SK-N-SH (cell line): Measurements from ENCODE around the gene SEMA3B. TPM values are rescaled to one million over a fixed set of nuclear protein-coding genes. Genes with fewer than 3 reads are reported as not detected.

Experiments
- CTCF ChIA-PET: fragments of 300-600, 350-600 bp; formaldehyde crosslinking; extraction: SDS; loops from one replicate; lab custom pipeline; 2021; lab: Yijun Ruan, JAX
- POLR2A ChIA-PET: fragments of 350-600 bp; sonication (Branson Sonifier 250); formaldehyde crosslinking; extraction: SDS; loops from one replicate; lab custom pipeline; 2020; ENCODE audit warnings: antibody characterized with exemption, inconsistent platforms; lab: Yijun Ruan, JAX
- DNase-seq: peaks from one replicate; pipeline ENCODE4 v3.0.0; 2012
- H2AFZ ChIP-seq: fragments of 200-600 bp; sonication (generic); 2 replicates; pipeline ENCODE4 v1.8.1; 2016; ENCODE audit warnings: antibody characterized with exemption, mild to moderate bottlenecking, low read depth
- H3F3A ChIP-seq: fragments of 200-600 bp; sonication (generic); replicated peaks from 2 replicates; pipeline ENCODE3; 2016; ENCODE audit warnings: antibody characterized with exemption, mild to moderate bottlenecking; ENCODE audit not compliant: insufficient read depth
- H3K27ac ChIP-seq, 2 experiments: fragments of 200-500 bp in 1 of 2; fragments of 200-600 bp in 1 of 2; sonication (Bioruptor generic) in 1 of 2; sonication (generic), shearing (Covaris generic) in 1 of 2; 2 replicates each; pipeline versions ENCODE4 v1.5.1 to v1.6.1; 2014 to 2016; ENCODE audit warnings: low read depth in 2 of 2, inconsistent platforms in 1 of 2, low read length in 1 of 2, mild to moderate bottlenecking in 1 of 2, mixed read lengths in 1 of 2
- H3K27me3 ChIP-seq: fragments of 200-600 bp; sonication (generic), shearing (Covaris generic); 2 replicates; pipeline ENCODE4 v1.6.1; 2016; ENCODE audit warnings: mixed run types; ENCODE audit not compliant: insufficient read depth
- H3K36me3 ChIP-seq, 2 experiments: fragments of 200-500 bp in 1 of 2; fragments of 200-600 bp in 1 of 2; sonication (Bioruptor generic) in 1 of 2; sonication (generic) in 1 of 2; replicated peaks in 1 of 2; 2 replicates each; pipeline versions ENCODE3 to v1.5.1; 2014 to 2016; ENCODE audit warnings: low read length in 1 of 2, mild to moderate bottlenecking in 1 of 2; ENCODE audit not compliant: insufficient read depth in 2 of 2, control insufficient read depth in 1 of 2
- H3K4me1 ChIP-seq, 2 experiments: fragments of 200-500 bp in 1 of 2; fragments of 200-600 bp in 1 of 2; sonication (Bioruptor generic) in 1 of 2; sonication (generic), shearing (Covaris generic) in 1 of 2; 2 replicates each; pipeline versions ENCODE4 v1.5.1 to v1.6.1; 2014 to 2016; ENCODE audit warnings: low read depth in 1 of 2, low read length in 1 of 2, mixed run types in 1 of 2; ENCODE audit not compliant: insufficient read depth in 2 of 2, control insufficient read depth in 1 of 2
- H3K4me2 ChIP-seq: fragments of 200-600 bp; sonication (generic), shearing (Covaris generic); 2 replicates; pipeline ENCODE4 v1.6.1; 2017; ENCODE audit warnings: mixed run types
- H3K4me3 ChIP-seq, 2 experiments: fragments of 200-500 bp in 1 of 2; fragments of 200-600 bp in 1 of 2; sonication (Bioruptor generic) in 1 of 2; sonication (generic), shearing (Covaris generic) in 1 of 2; 2 replicates each; pipeline versions ENCODE4 v1.5.1 to v1.8.1; 2014 to 2016; ENCODE audit warnings: low read depth in 2 of 2, inconsistent platforms in 1 of 2, low read length in 1 of 2, mild to moderate bottlenecking in 1 of 2, mixed read lengths in 1 of 2, moderate library complexity in 1 of 2
- H3K79me2 ChIP-seq: fragments of 200-600 bp; sonication (generic); 2 replicates; pipeline ENCODE4 v1.8.1; 2017; ENCODE audit warnings: mild to moderate bottlenecking; ENCODE audit not compliant: insufficient read depth
- H3K9ac ChIP-seq: fragments of 200-600 bp; sonication (generic); 2 replicates; pipeline ENCODE4 v1.6.1; 2017; ENCODE audit warnings: mixed run types
- H3K9me2 ChIP-seq: fragments of 200-600 bp; sonication (generic); 2 replicates; pipeline ENCODE4 v1.6.1; 2017; ENCODE audit warnings: mixed run types
- H3K9me3 ChIP-seq: fragments of 200-600 bp; sonication (generic); 2 replicates; pipeline ENCODE4 v1.6.1; 2017; ENCODE audit warnings: mixed run types, mild to moderate bottlenecking, moderate library complexity
- H4K20me1 ChIP-seq: fragments of 200-600 bp; sonication (generic); 2 replicates; pipeline ENCODE4 v1.6.1; 2017; ENCODE audit warnings: mild to moderate bottlenecking, mixed run types; ENCODE audit not compliant: insufficient read depth
- CHD2 ChIP-seq: fragments of 150-350 bp; IDR thresholded peaks from 2 replicates; pipeline ENCODE4 v1.6.1; 2018; ENCODE audit warnings: low read length; ENCODE audit not compliant: partially characterized antibody
- ELF1 ChIP-seq: IDR thresholded peaks from 2 replicates; pipeline ENCODE4 v1.4.0; 2012
- FOXJ3 ChIP-seq: sonication (generic); formaldehyde crosslinking; IDR thresholded peaks from 2 replicates; pipeline ENCODE4 v1.5.1; 2020; ENCODE audit warnings: mild to moderate bottlenecking, missing genetic modification reagents
- FOXM1 ChIP-seq: IDR thresholded peaks from 2 replicates; pipeline ENCODE4 v1.4.0; 2012; ENCODE audit warnings: low read depth, mild to moderate bottlenecking
- GATA2 ChIP-seq: sonication (generic); formaldehyde crosslinking; IDR thresholded peaks from 2 replicates; pipeline ENCODE4 v1.5.0; 2020; ENCODE audit warnings: mild to moderate bottlenecking, missing genetic modification reagents
- JUND ChIP-seq: IDR thresholded peaks from 2 replicates; pipeline ENCODE4 v1.4.0; 2012
- MAX ChIP-seq: IDR thresholded peaks from 2 replicates; pipeline ENCODE4 v1.4.0; 2012; ENCODE audit warnings: low read depth
- MEF2A ChIP-seq: IDR thresholded peaks from 2 replicates; pipeline ENCODE4 v1.4.0; 2012; ENCODE audit warnings: low read depth, borderline replicate concordance
- NFIC ChIP-seq: IDR thresholded peaks from 2 replicates; pipeline ENCODE4 v1.4.0; 2012; ENCODE audit warnings: borderline replicate concordance
- PBX3 ChIP-seq: IDR thresholded peaks from 2 replicates; pipeline ENCODE4; 2012
- POLR2AphosphoS5 ChIP-seq: IDR thresholded peaks from 2 replicates; pipeline ENCODE4 v1.6.1; 2012; ENCODE audit warnings: low read depth, low read length
- RAD21 ChIP-seq: IDR thresholded peaks from 2 replicates; pipeline ENCODE4 v1.6.1; 2012; ENCODE audit warnings: mild to moderate bottlenecking, low read length
- RCOR1 ChIP-seq: fragments of 150-350 bp; IDR thresholded peaks from 2 replicates; pipeline ENCODE4 v1.6.1; 2017; ENCODE audit warnings: antibody characterized with exemption, low read length
- RFX5 ChIP-seq: IDR thresholded peaks from 2 replicates; pipeline ENCODE4 v1.6.1; 2012; ENCODE audit warnings: mild to moderate bottlenecking, improper control_type of control experiment, low read length
- RXRA ChIP-seq: IDR thresholded peaks from 2 replicates; pipeline ENCODE4 v1.4.0; 2012; ENCODE audit warnings: low read depth, mild to moderate bottlenecking, borderline replicate concordance
- SIN3A ChIP-seq: IDR thresholded peaks from 2 replicates; pipeline ENCODE4 v1.6.1; 2012; ENCODE audit warnings: low read depth, mild to moderate bottlenecking, low read length, moderate library complexity, borderline replicate concordance
- SMC3 ChIP-seq: IDR thresholded peaks from 2 replicates; pipeline ENCODE4 v1.6.1; 2012; ENCODE audit warnings: low read depth, low read length, improper control_type of control experiment
- TAF1 ChIP-seq: IDR thresholded peaks from 2 replicates; pipeline ENCODE4 v1.6.1; 2012; ENCODE audit warnings: low read depth, mild to moderate bottlenecking, low read length, moderate library complexity, borderline replicate concordance
- TEAD4 ChIP-seq: IDR thresholded peaks from 2 replicates; pipeline ENCODE4 v1.4.0; 2012; ENCODE audit warnings: mild to moderate bottlenecking, borderline replicate concordance; ENCODE audit not compliant: insufficient read depth
- USF2 ChIP-seq: fragments of 150-350 bp; IDR thresholded peaks from 2 replicates; pipeline ENCODE4 v1.6.1; 2017; ENCODE audit warnings: antibody characterized with exemption, low read length, low read depth, borderline replicate concordance
- WGBS: methylation state at CpG from one replicate; pipeline ENCODE4 v1.1.6; 2017; ENCODE audit warnings: low lambda C conversion rate; 5-methylcytosine and 5-hydroxymethylcytosine counted together
- polyA plus RNA-seq, 3 experiments: library from polyadenylated mRNA; depleted of rRNA; stranded (reverse); fragments of >200 nt; gene quantifications; 2 replicates each; pipeline ENCODE4 v1.2.3, GENCODE V29; 2012

The SEMA3B gene
- polyA plus RNA-seq, 1 of the 3 experiments (the other 2 are of a cell fraction), result 14.9 TPM

- TF ChIP-seq CHD2, result peak; percentile 17
- TF ChIP-seq RAD21, result peak; percentile 71
- TF ChIP-seq GATA2 (CRISPR knock-in tag), result no peak
- TF ChIP-seq RFX5, result 0 out of 2 replicates have a peak, but pooled peaks have one; percentile 30
- TF ChIP-seq NFIC, result peak; percentile 7; the same call in 1 of the 2 replicates
- peak; percentile 74 for TF ChIP-seq SMC3
- TF ChIP-seq TEAD4, result 0 out of 2 replicates have a peak, but pooled peaks have one; percentile 42
- no peak for TF ChIP-seq FOXJ3 (CRISPR knock-in tag)
- TF ChIP-seq SIN3A, result peak; percentile 59; the same call in 1 of the 2 replicates
- TF ChIP-seq ELF1, result no peak
- TF ChIP-seq RXRA, result no peak; the same call in 1 of the 2 replicates
- TF ChIP-seq PBX3, result peak; percentile 53
- TF ChIP-seq MAX, result peak; percentile 71
- TF ChIP-seq FOXM1, result peak; percentile 53; the same call in 1 of the 2 replicates
- peak; percentile 56; the same call in 1 of the 2 replicates for TF ChIP-seq JUND
These were observed 8.7 kb upstream of the SEMA3B start (continued) for GRCh38 chr3:50260027-50260941.

- 90% methylated on average over 2 of the region's 5 CpGs for WGBS
- Histone ChIP-seq H3K4me1 (peaks cover 26 to 35% of the 10 kb centered on the region in 2 experiments; a peak in 3 of 4 replicates), H2AFZ (no peak overlapping the region), H4K20me1 (no peaks in the 10 kb centered on the region), H3K9me2 (no peaks in the 10 kb centered on the region), H3F3A (peaks cover 52% of the 10 kb centered on the region), H3K27me3 (no peaks in the 10 kb centered on the region), H3K4me3 (peak overlapping the region; percentile 59 to 60), H3K9ac (peak overlapping the region; percentile 90), H3K9me3 (no peaks in the 10 kb centered on the region), H3K79me2 (peaks cover 12% of the 10 kb centered on the region), H3K4me2 (peak overlapping the region; percentile 93), H3K27ac (peak overlapping the region; percentile 76 to 94), H3K36me3 (peaks cover 17 to 30% of the 10 kb centered on the region in 2 experiments)
- CTCF ChIA-PET, result interaction anchor here (1.4 to 61.6 kb wide), 6 partner anchors 11 to 75 kb away, joined by 3 to 1375 read pairs (median 125); partner anchors contain the start of genes GNAI2, GNAT1, HYAL3 and NAA80
- POLR2A ChIA-PET, result interaction anchor here (1.2 to 1.5 kb wide), 2 partner anchors 11 to 31 kb away, joined by 4 read pairs; no protein-coding TSS in a partner anchor
- TF ChIP-seq MEF2A (no peak), RFX5 (no peak), ELF1 (no peak), POLR2AphosphoS5 (no peak), USF2 (no peak), FOXJ3 (CRISPR knock-in tag) (no peak), TAF1 (no peak), RCOR1 (no peak), PBX3 (no peak), TEAD4 (no peak)
- DNase-seq, result no peak
These were observed 8.0 kb upstream of the SEMA3B start for GRCh38 chr3:50260942-50261441.
